Brain microvascular endothelial cell (primary cell): Measurements from ENCODE around the gene MX1.
"Not testable (repeated sequence)": the region's sequence is repeated elsewhere in the genome, so short reads cannot be mapped to it uniquely, and the experiment has no call there.

ENCODE experiments used
- DNase-seq: peaks from one replicate; pipeline ENCODE4 v3.0.0-alpha.2; 2020
- H3K27ac ChIP-seq: fragments of 250-450 bp; sonication (Bioruptor Pico); 2 replicates; pipeline ENCODE4 v1.5.1; 2020; ENCODE audit warnings: mild to moderate bottlenecking, moderate library complexity
- H3K27me3 ChIP-seq: fragments of 250-450 bp; sonication (Bioruptor Pico); replicated peaks from 2 replicates; pipeline ENCODE4 v1.5.1; 2020; ENCODE audit warnings: mild to moderate bottlenecking
- H3K36me3 ChIP-seq: fragments of 250-450 bp; sonication (Bioruptor Pico); replicated peaks from 2 replicates; pipeline ENCODE4 v1.5.1; 2020; ENCODE audit warnings: mild to moderate bottlenecking
- H3K4me3 ChIP-seq: 2 replicates; pipeline ENCODE4 v1.5.1; 2011; ENCODE audit warnings: low read depth, mild to moderate bottlenecking, control low read depth, low read length, moderate library complexity
- CTCF ChIP-seq: IDR thresholded peaks from 2 replicates; pipeline ENCODE4 v1.5.1; 2011; ENCODE audit warnings: low read depth, mild to moderate bottlenecking, moderate library complexity, low read length, control low read depth, inconsistent platforms; ENCODE audit errors: missing control alignments
- in situ Hi-C: cut with HindIII; loops from 2 replicates; pipeline ENCODE4 v1.10.0; 2017; ENCODE audit warnings: low sequenced_read_pairs, low pct_ligation_motif_present

The MX1 gene

DNA sequence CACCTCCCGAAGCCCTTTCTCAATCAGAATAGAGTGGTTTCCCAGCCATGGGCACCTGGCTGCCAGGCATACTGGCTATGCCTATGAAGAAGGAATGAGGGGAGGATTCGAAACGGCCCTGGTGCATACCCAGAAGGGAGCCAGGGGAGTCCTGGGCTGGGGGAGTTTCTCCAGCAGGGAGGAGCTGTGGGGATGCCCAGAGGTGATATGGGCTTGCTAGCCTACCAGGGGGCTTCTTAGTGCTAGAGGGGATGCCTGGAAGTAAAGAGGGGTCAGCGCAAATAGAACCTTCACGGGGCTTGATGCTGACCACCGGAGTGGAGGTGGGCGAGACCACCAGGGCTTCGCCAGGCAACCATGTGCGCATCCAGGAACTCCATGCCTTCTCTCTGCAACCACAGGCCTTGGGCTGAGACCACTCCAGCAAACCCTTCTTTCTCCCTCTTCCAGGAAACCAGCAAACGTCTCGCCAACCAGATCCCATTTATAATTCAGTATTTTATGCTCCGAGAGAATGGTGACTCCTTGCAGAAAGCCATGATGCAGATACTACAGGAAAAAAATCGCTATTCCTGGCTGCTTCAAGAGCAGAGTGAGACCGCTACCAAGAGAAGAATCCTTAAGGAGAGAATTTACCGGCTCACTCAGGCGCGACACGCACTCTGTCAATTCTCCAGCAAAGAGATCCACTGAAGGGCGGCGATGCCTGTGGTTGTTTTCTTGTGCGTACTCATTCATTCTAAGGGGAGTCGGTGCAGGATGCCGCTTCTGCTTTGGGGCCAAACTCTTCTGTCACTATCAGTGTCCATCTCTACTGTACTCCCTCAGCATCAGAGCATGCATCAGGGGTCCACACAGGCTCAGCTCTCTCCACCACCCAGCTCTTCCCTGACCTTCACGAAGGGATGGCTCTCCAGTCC lies 18.2 kb upstream of the MX1 start:
- Histone ChIP-seq H3K27me3 (no peaks in the 10 kb centered on the region), H3K36me3 (no peaks in the 10 kb centered on the region), H3K27ac (no peak overlapping the region), H3K4me3 (no peak overlapping the region)
- in situ Hi-C loops = no loop called here
- TF ChIP-seq CTCF = no peak
- no peak for DNase-seq

GRCh38 chr21:41410361-41410760 lies 15.7 kb upstream of the MX1 start:
- no peaks in the 10 kb centered on the region for H3K27me3 ChIP-seq
- no peak overlapping the region for H3K27ac ChIP-seq
- in situ Hi-C loops = no loop called here
- no peak for TF ChIP-seq CTCF
- no peaks in the 10 kb centered on the region for H3K36me3 ChIP-seq
- H3K4me3 ChIP-seq = no peak overlapping the region
- no peak for DNase-seq

- TF ChIP-seq CTCF = no peak
- H3K27ac ChIP-seq = no peak overlapping the region
- in situ Hi-C loops = no loop called here
- H3K4me3 ChIP-seq = no peak overlapping the region
- no peaks in the 10 kb centered on the region for H3K36me3 ChIP-seq
- DNase-seq = no peak
- H3K27me3 ChIP-seq = no peaks in the 10 kb centered on the region
Measured at GRCh38 chr21:41410767-41411448, 15.1 kb upstream of the MX1 start.

DNA sequence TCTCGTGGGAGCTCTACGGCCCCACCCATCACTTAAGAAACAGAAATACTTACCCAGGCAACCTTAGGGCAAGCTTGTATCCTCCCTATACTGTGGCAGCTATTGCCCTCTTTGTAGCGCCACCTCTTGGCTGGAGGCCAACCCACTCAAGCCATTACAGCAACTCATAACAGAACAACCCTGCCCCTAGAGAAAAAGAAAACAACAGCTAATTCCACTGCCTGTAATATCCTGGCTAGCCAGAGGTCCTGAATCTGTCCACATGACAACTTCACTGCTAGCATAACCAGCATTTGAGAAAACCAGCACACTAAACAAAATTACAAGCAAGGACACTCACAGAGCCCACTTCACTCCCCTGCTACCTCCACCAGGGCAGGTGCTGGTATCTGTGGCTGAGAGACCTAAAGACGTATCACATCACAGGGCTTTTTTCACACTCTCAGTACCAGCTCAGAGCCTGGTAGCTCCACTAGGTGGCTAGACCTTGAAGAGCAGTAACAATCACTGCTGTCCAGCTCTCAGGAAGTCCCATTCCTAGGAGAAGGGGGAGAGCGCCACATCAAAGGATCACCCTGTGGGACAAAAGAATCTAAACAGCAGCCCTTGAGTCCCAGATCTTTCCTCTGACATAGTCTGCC lies 14.5 kb upstream of the MX1 start:
- H3K27me3 ChIP-seq = no peaks in the 10 kb centered on the region
- no peak overlapping the region for H3K27ac ChIP-seq
- no peaks in the 10 kb centered on the region for H3K36me3 ChIP-seq
- in situ Hi-C loops = no loop called here
- H3K4me3 ChIP-seq = no peak overlapping the region
- DNase-seq = no peak
- peak; percentile 38 for TF ChIP-seq CTCF

GRCh38 chr21:41417505-41417904 lies 8.5 kb upstream of the MX1 start:
- H3K36me3 ChIP-seq, DNase-seq, in situ Hi-C loops: not testable (repeated sequence)

GRCh38 chr21:41418393-41418792 lies 7.6 kb upstream of the MX1 start:
- Histone ChIP-seq H3K36me3 (no peaks in the 10 kb centered on the region), H3K4me3 (no peak overlapping the region), H3K27me3 (no peaks in the 10 kb centered on the region), H3K27ac (no peak overlapping the region)
- no peak for TF ChIP-seq CTCF
- in situ Hi-C loops = no loop called here
- no peak for DNase-seq

More at GRCh38 chr21:41417505-41417904, 8.5 kb upstream of the MX1 start:
- not testable (repeated sequence) for H3K27ac ChIP-seq, H3K27me3 ChIP-seq, H3K4me3 ChIP-seq
